Gastrocnemius medialis (tissue), 4 donors: ENCODE results near the gene CD40LG.

Experiments used
- CTCF ChIP-seq, 5 experiments: fragments of 450-650 bp in 3 of 5; fragments of 200-600 bp in 2 of 5; sonication (generic) in 2 of 5; IDR thresholded peaks in 4 of 5; conservative IDR thresholded peaks in 1 of 5; 1 replicate in 4 of 5; 2 replicates in 1 of 5; pipeline ENCODE4 v1.5.1; 2016 to 2019; ENCODE audit warnings: antibody characterized with exemption in 5 of 5, mild to moderate bottlenecking in 3 of 5, moderate library complexity in 3 of 5
- POLR2A ChIP-seq, 2 donors: fragments of 450-650 bp; IDR thresholded peaks; one replicate each; pipeline ENCODE4 v1.6.1; 2017; ENCODE audit warnings: antibody characterized with exemption in 2 of 2, mild to moderate bottlenecking in 2 of 2, moderate library complexity in 2 of 2

GRCh38 chrX:136659174-136659573, 11.2 kb downstream of the CD40LG start:
- TF ChIP-seq CTCF (IDR thresholded peaks at IDR 0.05 in 4 of 5, conservative IDR thresholded peaks at IDR 0.05 in 1 of 5), result no peak
- no peak for TF ChIP-seq POLR2A (IDR thresholded peaks at IDR 0.05)
